ENCODE data around the gene LPA.

LPA gene

DNA sequence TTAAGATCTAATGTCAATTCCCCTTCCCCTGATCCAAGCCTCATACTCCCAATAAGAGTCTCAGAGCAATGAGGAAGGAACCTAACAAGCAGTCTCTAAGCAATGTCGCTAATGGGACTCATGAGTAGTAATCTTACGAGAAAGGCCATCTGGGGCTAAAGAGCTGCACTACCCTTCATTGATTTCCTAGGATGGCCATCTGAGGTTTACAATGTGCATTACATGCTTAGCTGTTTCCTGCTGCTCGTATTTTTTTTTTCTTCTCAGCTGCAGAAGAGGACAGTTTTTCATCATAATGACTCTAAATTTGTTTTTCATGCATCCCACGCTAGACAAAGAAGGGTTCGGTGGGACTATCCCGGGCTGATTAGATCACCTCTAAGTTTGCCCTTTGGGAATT is 119.3 kb downstream of the LPA start:
- TF ChIP-seq, protein P1, sequence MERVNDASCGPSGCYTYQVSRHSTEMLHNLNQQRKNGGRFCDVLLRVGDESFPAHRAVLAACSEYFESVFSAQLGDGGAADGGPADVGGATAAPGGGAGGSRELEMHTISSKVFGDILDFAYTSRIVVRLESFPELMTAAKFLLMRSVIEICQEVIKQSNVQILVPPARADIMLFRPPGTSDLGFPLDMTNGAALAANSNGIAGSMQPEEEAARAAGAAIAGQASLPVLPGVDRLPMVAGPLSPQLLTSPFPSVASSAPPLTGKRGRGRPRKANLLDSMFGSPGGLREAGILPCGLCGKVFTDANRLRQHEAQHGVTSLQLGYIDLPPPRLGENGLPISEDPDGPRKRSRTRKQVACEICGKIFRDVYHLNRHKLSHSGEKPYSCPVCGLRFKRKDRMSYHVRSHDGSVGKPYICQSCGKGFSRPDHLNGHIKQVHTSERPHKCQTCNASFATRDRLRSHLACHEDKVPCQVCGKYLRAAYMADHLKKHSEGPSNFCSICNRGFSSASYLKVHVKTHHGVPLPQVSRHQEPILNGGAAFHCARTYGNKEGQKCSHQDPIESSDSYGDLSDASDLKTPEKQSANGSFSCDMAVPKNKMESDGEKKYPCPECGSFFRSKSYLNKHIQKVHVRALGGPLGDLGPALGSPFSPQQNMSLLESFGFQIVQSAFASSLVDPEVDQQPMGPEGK (CRISPR knock-in tag; IDR thresholded peaks at IDR 0.05; ENCODE audit: borderline replicate concordance), result no peak
- TF ChIP-seq ZNF565 (CRISPR knock-in tag; conservative IDR thresholded peaks at IDR 0.05; ENCODE audit: low read depth) (no peak), ISL1 (CRISPR knock-in tag; IDR thresholded peaks at IDR 0.05) (no peak), CSDC2 (CRISPR knock-in tag; IDR thresholded peaks at IDR 0.05) (no peak), ZFP30 (CRISPR knock-in tag; IDR thresholded peaks at IDR 0.05) (no peak), ZFP3 (CRISPR knock-in tag; IDR thresholded peaks at IDR 0.05) (no peak), SNAI2 (CRISPR knock-in tag; IDR thresholded peaks at IDR 0.05) (no peak), RARB (CRISPR knock-in tag; IDR thresholded peaks at IDR 0.05) (no peak), ARNTL (CRISPR knock-in tag; IDR thresholded peaks at IDR 0.05; ENCODE audit: borderline replicate concordance, low read depth) (no peak), TOX (CRISPR knock-in tag; IDR thresholded peaks at IDR 0.05; ENCODE audit: borderline replicate concordance) (no peak), ESRRG (CRISPR knock-in tag; IDR thresholded peaks at IDR 0.05) (no peak)
- TF ChIP-seq, protein P2, sequence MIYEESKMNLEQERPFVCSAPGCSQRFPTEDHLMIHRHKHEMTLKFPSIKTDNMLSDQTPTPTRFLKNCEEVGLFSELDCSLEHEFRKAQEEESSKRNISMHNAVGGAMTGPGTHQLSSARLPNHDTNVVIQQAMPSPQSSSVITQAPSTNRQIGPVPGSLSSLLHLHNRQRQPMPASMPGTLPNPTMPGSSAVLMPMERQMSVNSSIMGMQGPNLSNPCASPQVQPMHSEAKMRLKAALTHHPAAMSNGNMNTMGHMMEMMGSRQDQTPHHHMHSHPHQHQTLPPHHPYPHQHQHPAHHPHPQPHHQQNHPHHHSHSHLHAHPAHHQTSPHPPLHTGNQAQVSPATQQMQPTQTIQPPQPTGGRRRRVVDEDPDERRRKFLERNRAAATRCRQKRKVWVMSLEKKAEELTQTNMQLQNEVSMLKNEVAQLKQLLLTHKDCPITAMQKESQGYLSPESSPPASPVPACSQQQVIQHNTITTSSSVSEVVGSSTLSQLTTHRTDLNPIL (CRISPR knock-in tag; IDR thresholded peaks at IDR 0.05; ENCODE audit: low read depth), result no peak
- TF ChIP-seq, protein P3, sequence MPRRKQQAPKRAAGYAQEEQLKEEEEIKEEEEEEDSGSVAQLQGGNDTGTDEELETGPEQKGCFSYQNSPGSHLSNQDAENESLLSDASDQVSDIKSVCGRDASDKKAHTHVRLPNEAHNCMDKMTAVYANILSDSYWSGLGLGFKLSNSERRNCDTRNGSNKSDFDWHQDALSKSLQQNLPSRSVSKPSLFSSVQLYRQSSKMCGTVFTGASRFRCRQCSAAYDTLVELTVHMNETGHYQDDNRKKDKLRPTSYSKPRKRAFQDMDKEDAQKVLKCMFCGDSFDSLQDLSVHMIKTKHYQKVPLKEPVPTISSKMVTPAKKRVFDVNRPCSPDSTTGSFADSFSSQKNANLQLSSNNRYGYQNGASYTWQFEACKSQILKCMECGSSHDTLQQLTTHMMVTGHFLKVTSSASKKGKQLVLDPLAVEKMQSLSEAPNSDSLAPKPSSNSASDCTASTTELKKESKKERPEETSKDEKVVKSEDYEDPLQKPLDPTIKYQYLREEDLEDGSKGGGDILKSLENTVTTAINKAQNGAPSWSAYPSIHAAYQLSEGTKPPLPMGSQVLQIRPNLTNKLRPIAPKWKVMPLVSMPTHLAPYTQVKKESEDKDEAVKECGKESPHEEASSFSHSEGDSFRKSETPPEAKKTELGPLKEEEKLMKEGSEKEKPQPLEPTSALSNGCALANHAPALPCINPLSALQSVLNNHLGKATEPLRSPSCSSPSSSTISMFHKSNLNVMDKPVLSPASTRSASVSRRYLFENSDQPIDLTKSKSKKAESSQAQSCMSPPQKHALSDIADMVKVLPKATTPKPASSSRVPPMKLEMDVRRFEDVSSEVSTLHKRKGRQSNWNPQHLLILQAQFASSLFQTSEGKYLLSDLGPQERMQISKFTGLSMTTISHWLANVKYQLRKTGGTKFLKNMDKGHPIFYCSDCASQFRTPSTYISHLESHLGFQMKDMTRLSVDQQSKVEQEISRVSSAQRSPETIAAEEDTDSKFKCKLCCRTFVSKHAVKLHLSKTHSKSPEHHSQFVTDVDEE (CRISPR knock-in tag; IDR thresholded peaks at IDR 0.05), result no peak
- no peak for ATAC-seq

DNA sequence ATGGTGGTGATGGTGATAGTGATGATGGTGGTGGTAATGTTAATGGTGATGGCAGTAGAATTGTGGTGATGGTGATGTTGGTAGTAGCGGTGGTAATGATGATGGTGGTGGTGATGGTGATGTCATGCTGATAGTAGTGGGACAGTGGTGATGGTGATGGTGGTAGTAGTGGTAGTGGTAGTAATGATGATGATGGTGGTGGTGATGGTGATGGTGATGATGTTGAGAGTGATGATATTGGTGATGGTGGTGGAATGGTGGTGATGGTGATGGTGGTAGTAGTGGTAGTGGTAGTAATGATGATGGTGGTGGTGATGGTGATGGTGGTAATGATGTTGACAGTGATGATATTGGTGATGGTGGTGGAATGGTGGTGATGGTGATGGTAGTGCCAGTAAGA is 128.8 kb downstream of the LPA start:
- no peak for ATAC-seq
- TF ChIP-seq ESRRG (CRISPR knock-in tag; IDR thresholded peaks at IDR 0.05), result no peak

DNA sequence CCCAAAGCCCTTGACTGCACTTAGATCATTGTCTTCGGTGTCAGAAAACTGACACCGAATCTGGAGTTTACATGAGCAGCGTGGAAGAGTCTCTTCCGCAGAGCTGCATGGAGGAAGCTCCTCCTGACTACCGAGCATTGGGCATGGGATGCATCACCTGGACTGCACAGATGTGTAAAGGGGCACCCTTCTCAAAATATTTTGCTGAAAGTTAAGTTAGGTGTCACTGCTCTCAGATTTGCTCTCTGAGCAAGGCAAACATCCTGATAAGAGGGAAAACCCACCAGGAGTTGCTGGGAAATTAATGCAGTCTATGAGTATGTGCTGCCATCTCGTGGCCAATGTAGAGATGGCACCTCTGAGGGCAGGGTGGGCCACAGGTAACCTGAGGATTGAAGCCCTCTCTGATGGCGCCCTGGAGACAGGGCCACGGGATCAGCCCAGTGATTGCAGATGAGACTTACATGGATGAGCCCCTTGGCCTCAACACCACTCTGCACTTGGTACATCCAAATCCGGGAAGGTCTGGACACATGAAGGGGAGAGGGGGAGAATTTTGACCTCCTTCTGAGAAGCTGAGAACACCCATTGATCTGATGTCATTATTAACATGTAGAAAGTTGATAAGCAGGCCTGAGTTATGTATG is 129.9 kb downstream of the LPA start:
- peak; percentile 88 for ATAC-seq
- TF ChIP-seq, protein P2 (CRISPR knock-in tag; IDR thresholded peaks at IDR 0.05; ENCODE audit: low read depth), result no peak
- TF ChIP-seq ISL1 (CRISPR knock-in tag; IDR thresholded peaks at IDR 0.05) (no peak), TOX (CRISPR knock-in tag; IDR thresholded peaks at IDR 0.05; ENCODE audit: borderline replicate concordance) (no peak), BACH2 (CRISPR knock-in tag; IDR thresholded peaks at IDR 0.05; ENCODE audit: borderline replicate concordance) (no peak), ZNF8 (CRISPR knock-in tag; IDR thresholded peaks at IDR 0.05) (no peak), ZFP3 (CRISPR knock-in tag; IDR thresholded peaks at IDR 0.05) (no peak), PPARA (CRISPR knock-in tag; IDR thresholded peaks at IDR 0.05; ENCODE audit: borderline replicate concordance) (no peak), ZC3H10 (CRISPR knock-in tag; IDR thresholded peaks at IDR 0.05) (no peak)
- TF ChIP-seq, protein P1 (CRISPR knock-in tag; IDR thresholded peaks at IDR 0.05; ENCODE audit: borderline replicate concordance), result no peak
- TF ChIP-seq, protein P4, sequence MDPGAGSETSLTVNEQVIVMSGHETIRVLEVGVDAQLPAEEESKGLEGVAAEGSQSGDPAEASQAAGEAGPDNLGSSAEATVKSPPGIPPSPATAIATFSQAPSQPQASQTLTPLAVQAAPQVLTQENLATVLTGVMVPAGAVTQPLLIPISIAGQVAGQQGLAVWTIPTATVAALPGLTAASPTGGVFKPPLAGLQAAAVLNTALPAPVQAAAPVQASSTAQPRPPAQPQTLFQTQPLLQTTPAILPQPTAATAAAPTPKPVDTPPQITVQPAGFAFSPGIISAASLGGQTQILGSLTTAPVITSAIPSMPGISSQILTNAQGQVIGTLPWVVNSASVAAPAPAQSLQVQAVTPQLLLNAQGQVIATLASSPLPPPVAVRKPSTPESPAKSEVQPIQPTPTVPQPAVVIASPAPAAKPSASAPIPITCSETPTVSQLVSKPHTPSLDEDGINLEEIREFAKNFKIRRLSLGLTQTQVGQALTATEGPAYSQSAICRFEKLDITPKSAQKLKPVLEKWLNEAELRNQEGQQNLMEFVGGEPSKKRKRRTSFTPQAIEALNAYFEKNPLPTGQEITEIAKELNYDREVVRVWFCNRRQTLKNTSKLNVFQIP (CRISPR knock-in tag; IDR thresholded peaks at IDR 0.05; ENCODE audit: borderline replicate concordance, low read depth), result no peak
- TF ChIP-seq, protein P3 (CRISPR knock-in tag; IDR thresholded peaks at IDR 0.05), result no peak
